GM10847 (cell line): ENCODE measurements around the gene ZNF441.

ENCODE experiments used
- POLR2A ChIP-seq: IDR thresholded peaks from 2 replicates; pipeline ENCODE4 v1.6.1; 2011; ENCODE audit not compliant: insufficient read length; ENCODE audit errors: extremely low read depth

The ZNF441 gene

GRCh38 chr19:11763117-11763516 is 3.7 kb upstream of the ZNF441 start:
- TF ChIP-seq POLR2A = no peak

GRCh38 chr19:11763611-11764010 is 3.2 kb upstream of the ZNF441 start:
- TF ChIP-seq POLR2A = no peak

GRCh38 chr19:11767633-11768133 is 883 bp downstream of the ZNF441 start:
- peak; percentile 16 for TF ChIP-seq POLR2A

- no peak for TF ChIP-seq POLR2A
Observed at GRCh38 chr19:11769995-11770394, 3.2 kb downstream of the ZNF441 start.

GRCh38 chr19:11780431-11781020 is 13.7 kb downstream of the ZNF441 start:
- no peak for TF ChIP-seq POLR2A

GRCh38 chr19:11781295-11782057 is 14.7 kb downstream of the ZNF441 start:
- TF ChIP-seq POLR2A = no peak

GRCh38 chr19:11783767-11784166 is 17.0 kb downstream of the ZNF441 start:
- no peak for TF ChIP-seq POLR2A

GRCh38 chr19:11784356-11784755 is 17.6 kb downstream of the ZNF441 start:
- TF ChIP-seq POLR2A = no peak

- TF ChIP-seq POLR2A = no peak
Observed at GRCh38 chr19:11787536-11787935, 20.7 kb downstream of the ZNF441 start.

GRCh38 chr19:11792942-11793341 is 26.1 kb downstream of the ZNF441 start:
- no peak for TF ChIP-seq POLR2A

GRCh38 chr19:11797491-11797890 is 30.7 kb downstream of the ZNF441 start:
- TF ChIP-seq POLR2A = no peak

GRCh38 chr19:11798391-11799330 is 31.9 kb downstream of the ZNF441 start, which contains the start of gene ZNF491:
TSS of gene ZNF491 (plus strand) at chr19:11798523. CDS start at chr19:11805954, 7,431 bp downstream.
- TF ChIP-seq POLR2A = peak; percentile 26

GRCh38 chr19:11806354-11807098 is 39.7 kb downstream of the ZNF441 start:
- no peak for TF ChIP-seq POLR2A

- no peak for TF ChIP-seq POLR2A
Observed at GRCh38 chr19:11807099-11807380, 40.2 kb downstream of the ZNF441 start.

- TF ChIP-seq POLR2A = no peak
Observed at GRCh38 chr19:11813703-11814028, 46.9 kb downstream of the ZNF441 start.
